ENCODE results near the gene DNAJC18.

DNAJC18 gene

GRCh38 chr5:139360384-139360783 lies 78.9 kb downstream of the DNAJC18 start:
- DNase-seq, result no peak
